ENCODE measurements around the gene IFITM1. TPM values are rescaled to one million over a fixed set of nuclear protein-coding genes. Genes with fewer than 3 reads are reported as not detected.
A peak's percentile ranks its signal among the peaks of the same experiment; 100 is the strongest.

The IFITM1 gene
- total RNA-seq, 1 donor from 2014 or later: 128 TPM

DNA sequence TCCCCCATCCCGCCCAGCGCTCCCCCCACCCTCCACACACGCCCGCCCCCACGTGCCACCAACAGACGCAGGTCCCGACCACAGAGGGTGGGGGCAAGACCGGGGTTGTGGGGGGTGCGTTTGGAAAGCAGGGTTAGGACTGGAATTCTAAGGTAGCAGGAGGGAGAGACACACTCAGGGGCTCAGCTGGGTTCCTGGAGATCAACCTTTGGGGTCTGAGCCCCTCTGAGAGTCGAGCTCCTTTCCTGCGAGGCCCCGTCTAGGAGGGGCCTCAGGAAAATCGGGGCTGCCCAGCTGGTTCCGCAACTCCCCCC, 24.5 kb upstream of the IFITM1 start:
- H3K27ac Mint-ChIP-seq: peak overlapping the region; percentile 56
- no peak for DNase-seq (ENCODE audit: low spot score in 2 of 2, unreplicated experiment in 2 of 2)
- TF ChIP-seq, protein P1, sequence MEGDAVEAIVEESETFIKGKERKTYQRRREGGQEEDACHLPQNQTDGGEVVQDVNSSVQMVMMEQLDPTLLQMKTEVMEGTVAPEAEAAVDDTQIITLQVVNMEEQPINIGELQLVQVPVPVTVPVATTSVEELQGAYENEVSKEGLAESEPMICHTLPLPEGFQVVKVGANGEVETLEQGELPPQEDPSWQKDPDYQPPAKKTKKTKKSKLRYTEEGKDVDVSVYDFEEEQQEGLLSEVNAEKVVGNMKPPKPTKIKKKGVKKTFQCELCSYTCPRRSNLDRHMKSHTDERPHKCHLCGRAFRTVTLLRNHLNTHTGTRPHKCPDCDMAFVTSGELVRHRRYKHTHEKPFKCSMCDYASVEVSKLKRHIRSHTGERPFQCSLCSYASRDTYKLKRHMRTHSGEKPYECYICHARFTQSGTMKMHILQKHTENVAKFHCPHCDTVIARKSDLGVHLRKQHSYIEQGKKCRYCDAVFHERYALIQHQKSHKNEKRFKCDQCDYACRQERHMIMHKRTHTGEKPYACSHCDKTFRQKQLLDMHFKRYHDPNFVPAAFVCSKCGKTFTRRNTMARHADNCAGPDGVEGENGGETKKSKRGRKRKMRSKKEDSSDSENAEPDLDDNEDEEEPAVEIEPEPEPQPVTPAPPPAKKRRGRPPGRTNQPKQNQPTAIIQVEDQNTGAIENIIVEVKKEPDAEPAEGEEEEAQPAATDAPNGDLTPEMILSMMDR (IDR thresholded peaks at IDR 0.05; ENCODE audit: unreplicated experiment): no peak
- peaks cover 24% of the 10 kb centered on the region for H3K4me1 Mint-ChIP-seq
- H3K9me3 Mint-ChIP-seq: no peaks in the 10 kb centered on the region
- no peaks in the 10 kb centered on the region for H3K36me3 Mint-ChIP-seq
- H3K27me3 Mint-ChIP-seq (ENCODE audit: low read depth): peaks cover 10% of the 10 kb centered on the region
- peak overlapping the region; percentile 70 for H3K4me3 Mint-ChIP-seq

DNA sequence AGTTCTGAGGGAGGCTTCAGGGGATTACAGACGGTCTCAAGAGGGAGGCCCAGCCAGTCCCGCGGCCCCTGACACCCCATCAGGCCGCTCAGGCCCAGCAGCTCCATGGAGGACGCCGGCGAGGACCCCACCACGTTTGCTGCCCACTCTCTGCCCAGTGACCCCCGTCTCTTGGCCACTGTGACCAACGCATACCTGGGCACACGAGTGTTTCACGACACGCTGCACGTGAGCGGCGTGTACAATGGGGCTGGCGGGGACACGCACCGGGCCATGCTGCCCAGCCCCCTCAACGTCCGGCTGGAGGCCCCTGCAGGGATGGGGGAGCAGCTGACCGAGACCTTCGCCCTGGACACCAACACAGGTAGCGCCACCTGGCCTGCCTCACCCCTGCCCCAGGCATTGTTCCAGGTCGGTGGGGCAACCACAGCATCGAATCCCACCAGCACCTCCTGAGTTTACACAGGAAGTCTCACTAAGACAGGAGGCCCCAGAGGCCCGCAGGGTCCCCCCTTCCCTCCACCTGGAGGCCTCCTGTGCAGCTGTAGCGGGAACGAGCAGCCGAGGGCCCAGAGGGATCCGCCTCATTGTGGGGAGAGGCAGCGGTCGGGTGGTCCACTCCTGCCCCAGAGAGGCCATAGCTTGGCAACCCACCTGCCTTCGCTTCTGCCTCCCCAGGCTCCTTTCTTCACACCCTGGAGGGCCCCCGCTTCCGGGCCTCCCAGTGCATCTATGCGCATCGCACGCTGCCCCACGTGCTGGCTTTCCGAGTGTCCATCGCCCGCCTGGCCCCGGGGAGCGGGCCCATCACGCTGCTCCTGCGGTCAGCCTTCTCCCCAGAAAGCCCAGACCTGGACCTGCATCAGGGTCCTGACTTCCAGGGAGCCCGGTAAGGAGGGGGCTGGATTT, 23.9 kb upstream of the IFITM1 start:
- peaks cover 10% of the 10 kb centered on the region for H3K27me3 Mint-ChIP-seq (ENCODE audit: low read depth)
- DNase-seq (ENCODE audit: low spot score in 2 of 2, unreplicated experiment in 2 of 2): peak in 1 of 2 experiments; percentile 18
- TF ChIP-seq, protein P1 (IDR thresholded peaks at IDR 0.05; ENCODE audit: unreplicated experiment): no peak
- no peaks in the 10 kb centered on the region for H3K9me3 Mint-ChIP-seq
- peaks cover 24% of the 10 kb centered on the region for H3K4me1 Mint-ChIP-seq
- peak overlapping the region; percentile 70 for H3K4me3 Mint-ChIP-seq
- no peaks in the 10 kb centered on the region for H3K36me3 Mint-ChIP-seq
- peak overlapping the region; percentile 56 for H3K27ac Mint-ChIP-seq

DNA sequence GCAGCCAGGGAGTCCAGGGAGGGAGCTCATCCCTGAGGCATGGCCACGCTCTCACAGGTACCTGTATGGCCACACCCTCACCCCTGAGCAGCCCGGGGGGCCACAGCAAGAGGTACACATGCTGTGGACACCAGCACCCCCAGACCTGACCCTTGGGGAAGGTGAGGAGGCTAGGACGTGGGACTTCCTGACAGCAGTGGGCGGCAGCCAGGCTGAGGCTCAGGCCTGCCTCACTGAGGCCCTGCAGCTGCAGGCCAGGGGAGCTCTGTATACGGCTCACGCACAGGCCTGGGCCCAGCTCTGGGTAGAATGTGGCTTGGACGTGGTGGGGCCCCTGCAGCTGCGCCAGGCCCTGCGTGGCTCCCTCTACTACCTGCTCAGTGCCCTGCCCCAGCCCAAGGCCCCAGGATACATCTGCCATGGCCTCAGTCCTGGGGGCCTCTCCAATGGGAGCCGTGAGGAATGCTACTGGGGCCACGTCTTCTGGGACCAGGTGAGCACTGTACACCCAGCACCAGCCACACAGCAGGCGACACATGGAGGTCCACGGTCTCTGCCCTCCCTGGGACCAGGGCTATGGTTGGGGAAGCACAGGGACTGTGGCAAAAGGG, 23.1 kb upstream of the IFITM1 start:
- TF ChIP-seq, protein P1 (IDR thresholded peaks at IDR 0.05; ENCODE audit: unreplicated experiment): no peak
- H3K27ac Mint-ChIP-seq: peak overlapping the region; percentile 19

DNA sequence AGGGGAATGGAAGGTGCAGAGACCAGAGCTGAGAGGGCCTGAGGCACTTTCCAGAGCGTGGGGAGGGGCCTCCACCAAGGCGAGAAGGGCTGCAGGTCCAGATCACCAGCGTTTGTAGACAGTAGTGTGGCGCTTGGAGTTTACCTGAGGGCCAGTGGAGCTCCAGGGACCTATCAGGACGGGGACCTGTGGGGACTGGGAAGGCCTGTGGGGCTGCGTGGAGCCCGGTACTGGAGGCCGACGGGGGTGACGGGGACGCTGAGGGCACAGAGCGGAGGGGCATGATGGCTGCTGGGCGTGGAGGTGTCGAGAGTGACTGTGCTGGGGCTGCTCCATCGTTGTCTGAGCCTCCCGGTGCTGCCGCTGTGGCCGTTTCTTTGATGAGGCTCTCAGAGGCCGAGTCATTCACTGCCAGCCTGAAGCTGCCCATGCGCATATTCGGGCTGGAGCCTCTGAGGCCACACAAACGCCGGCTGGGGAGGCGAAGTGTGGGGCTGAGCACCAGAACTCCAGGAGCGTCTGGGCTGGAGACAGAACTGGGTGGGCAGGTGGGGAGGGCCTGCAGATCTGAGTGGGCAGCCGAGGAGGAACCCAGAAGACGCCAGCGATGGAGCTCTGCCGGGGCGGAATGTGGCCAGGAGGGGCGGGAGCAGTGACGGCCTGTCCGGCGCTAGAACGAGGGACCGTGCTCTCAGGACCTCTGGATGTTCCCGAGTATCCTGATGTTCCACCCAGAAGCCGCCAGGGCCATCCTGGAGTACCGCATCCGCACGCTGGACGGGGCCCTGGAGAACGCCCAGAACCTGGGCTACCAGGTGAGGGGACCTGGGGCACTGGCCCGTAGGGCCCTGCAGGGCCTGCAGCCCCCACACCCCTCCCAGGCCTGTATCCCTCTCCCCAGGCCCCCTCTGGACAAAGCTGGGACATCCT, 22.3 kb upstream of the IFITM1 start:
- Mint-ChIP-seq H3K4me1 (peaks cover 24% of the 10 kb centered on the region), H3K27me3 (ENCODE audit: low read depth) (peaks cover 10% of the 10 kb centered on the region), H3K9me3 (no peaks in the 10 kb centered on the region), H3K36me3 (no peaks in the 10 kb centered on the region), H3K27ac (peak overlapping the region; percentile 19), H3K4me3 (peak overlapping the region; percentile 70)
- TF ChIP-seq, protein P1 (IDR thresholded peaks at IDR 0.05; ENCODE audit: unreplicated experiment): no peak
- no peak for DNase-seq (ENCODE audit: low spot score in 2 of 2, unreplicated experiment in 2 of 2)

More for the DNA sequence above, 23.1 kb upstream of the IFITM1 start:
- H3K27me3 Mint-ChIP-seq (ENCODE audit: low read depth): peaks cover 10% of the 10 kb centered on the region
- H3K36me3 Mint-ChIP-seq: no peaks in the 10 kb centered on the region
- peaks cover 24% of the 10 kb centered on the region for H3K4me1 Mint-ChIP-seq
- H3K4me3 Mint-ChIP-seq: peak overlapping the region; percentile 70
- DNase-seq (ENCODE audit: low spot score in 2 of 2, unreplicated experiment in 2 of 2): peak in 1 of 2 experiments; percentile 2
- no peaks in the 10 kb centered on the region for H3K9me3 Mint-ChIP-seq
